Breast epithelium (tissue), 3 donors: ENCODE measurements around the gene SIRT3.

ENCODE experiments used
- CTCF ChIP-seq, 3 donors: fragments of 450-650 bp; IDR thresholded peaks; one replicate each; pipeline ENCODE4 v1.5.1; 2016 to 2017; ENCODE audit warnings: antibody characterized with exemption in 3 of 3, mild to moderate bottlenecking in 3 of 3, moderate library complexity in 3 of 3
- POLR2A ChIP-seq: fragments of 450-650 bp; IDR thresholded peaks from one replicate; pipeline ENCODE4 v1.6.1; 2016; ENCODE audit warnings: antibody characterized with exemption, mild to moderate bottlenecking, moderate library complexity
- POLR2AphosphoS5 ChIP-seq, 3 donors: sonication (generic); formaldehyde crosslinking; IDR thresholded peaks; one replicate each; pipeline ENCODE4 v1.6.1; 2017; ENCODE audit warnings: antibody characterized with exemption in 3 of 3

- TF ChIP-seq CTCF (IDR thresholded peaks at IDR 0.05) (no peak), POLR2A (no peak), POLR2AphosphoS5 (IDR thresholded peaks at IDR 0.05) (no peak)
Observed at GRCh38 chr11:210803-211180, 25.4 kb downstream of the SIRT3 start.
